Mucosa of descending colon (tissue), 3 donors: Measurements from ENCODE around the gene CA9. TPM values are rescaled to one million over a fixed set of nuclear protein-coding genes. Genes with fewer than 3 reads are reported as not detected.

Experiments used
- ATAC-seq: fragments of 200-7000 bp; cut with Tn5 transposase; one replicate; pipeline ENCODE4 v1.9.1; 2020; ENCODE audit warnings: mild to moderate bottlenecking, moderate library complexity
- DNase-seq, 3 donors: peaks; one replicate each; pipeline ENCODE4 v3.0.0-alpha.2; 2020
- H3K36me3 ChIP-seq: fragments of 200-600 bp; one replicate; pipeline ENCODE4 v1.8.0; 2021; ENCODE audit warnings: low read depth, mild to moderate bottlenecking
- H3K4me1 ChIP-seq: fragments of 200-600 bp; one replicate; pipeline ENCODE4 v1.8.0; 2021; ENCODE audit warnings: low read depth, mild to moderate bottlenecking
- H3K4me3 ChIP-seq: fragments of 200-600 bp; one replicate; pipeline ENCODE4 v1.8.0; 2021; ENCODE audit warnings: mild to moderate bottlenecking
- H3K9me3 ChIP-seq: fragments of 200-600 bp; one replicate; pipeline ENCODE4 v1.8.0; 2021; ENCODE audit warnings: mild to moderate bottlenecking
- CTCF ChIP-seq: fragments of 200-600 bp; IDR thresholded peaks from one replicate; pipeline ENCODE4 v1.8.0; 2022; ENCODE audit warnings: antibody characterized with exemption, mild to moderate bottlenecking
- intact Hi-C, 2 donors: fragments of 100-400 bp; cut with DNase I in 1 of 2; cut with micrococcal nuclease in 1 of 2; formaldehyde crosslinking; loops; one replicate each; pipeline versions ENCODE4 v1.11.0 to v1.11.1; 2022; cut with DNase I, micrococcal nuclease
- microRNA-seq: library from miRNA; unstranded; fragments of <30 nt; microRNA quantifications from one replicate; pipeline ENCODE4, GENCODE V29; 2019
- total RNA-seq, 3 donors: library from RNA; stranded (reverse); fragmentation: NEBNext Ultra II Directional in 2 of 3; extraction: Animal tissue kit (Norgen Biotek cat#: 25700) in 2 of 3; gene quantifications; one replicate each; pipeline versions ENCODE4 v1.2.1 to v1.2.4, GENCODE V29; 2021 to 2023
- donor health status: DM: no; HTN: no; CAD: no; lungs with moderate emphysema.
- donor health status: DM: no; HTN: no; CAD: no.
- donor health status: DM: no; HTN: yes; CAD: no.

Gene CA9
- total RNA-seq, 3 donors from 2014 or later, result 0.61 to 1.7 TPM; not detected in 1

DNA sequence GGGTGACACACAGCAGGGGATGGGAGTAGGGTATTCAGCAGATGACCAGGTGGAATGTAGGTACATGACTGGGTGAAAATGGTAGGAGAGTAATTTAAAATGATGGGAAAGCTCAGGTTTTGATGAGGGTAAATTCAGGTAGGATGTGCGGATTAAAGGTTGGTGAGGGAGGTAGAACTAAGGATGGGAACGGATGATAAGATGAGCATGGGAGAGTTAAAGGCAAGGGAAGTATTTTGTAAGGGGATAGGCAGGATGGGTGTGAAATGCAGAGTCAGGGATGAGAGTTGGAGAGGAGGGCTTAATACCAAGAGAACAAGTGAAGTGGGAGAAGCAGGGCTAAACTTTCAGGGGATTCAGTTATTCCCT, 56.7 kb downstream of the CA9 start:
- DNase-seq, result no peak
- Histone ChIP-seq H3K4me3 (no peak overlapping the region), H3K4me1 (peaks cover 49% of the 10 kb centered on the region), H3K9me3 (no peaks in the 10 kb centered on the region), H3K36me3 (no peaks in the 10 kb centered on the region)
- intact Hi-C loops, result loop anchor here in 1 of 2 donors (5.0 kb wide), 1 partner anchor 73 kb away; the partner anchor contains the start of genes CCDC107 and RMRP
- ATAC-seq, result no peak
- no peak for TF ChIP-seq CTCF

Small RNAs within 50 kb of the gene (microRNA-seq; reads per million reads assigned to microRNA genes)
- gene MIR6852, result not detected

Other genes with a start within 250 kb of the CA9 start
- gene RUSC2, start 183.8 kb upstream of the CA9 start, total RNA-seq, result 10 to 100 TPM in 1 of 3 donors, 1 to 10 TPM in 2; 1.6 to 60.5 (median 6.6) TPM
- gene TESK1, start 68.7 kb upstream of the CA9 start, total RNA-seq, result 10 to 100 TPM; 35.8 to 71.9 (median 41.8) TPM
- gene CD72, start 55.5 kb upstream of the CA9 start, total RNA-seq, result 1 to 10 TPM; 1.6 to 3.0 (median 1.6) TPM
- gene SIT1, start 23.0 kb upstream of the CA9 start, total RNA-seq, result 1 to 10 TPM; 1.2 to 3.3 (median 1.9) TPM
- gene RMRP, start 15.9 kb upstream of the CA9 start, total RNA-seq, result over 10,000 TPM in 2 of 3 donors, 1,000 to 10,000 TPM in 1; 9,213 to 30,268 (median 19,463) TPM
- 10 to 100 TPM; 25.2 to 55.8 (median 35.8) TPM for gene CCDC107, start 15.6 kb upstream of the CA9 start, total RNA-seq
- 10 to 100 TPM in 1 of 3 donors, 1 to 10 TPM in 2; 2.6 to 10.3 (median 6.4) TPM for gene ARHGEF39, start 8.7 kb upstream of the CA9 start, total RNA-seq
- gene TPM2, start 16.0 kb downstream of the CA9 start, total RNA-seq, result 1,000 to 10,000 TPM in 1 of 3 donors, 100 to 1,000 TPM in 1, 10 to 100 TPM in 1; 45.3 to 1,899 (median 152) TPM
- gene TLN1, start 58.3 kb downstream of the CA9 start, total RNA-seq, result 100 to 1,000 TPM; 154 to 720 (median 189) TPM
- gene CREB3, start 58.7 kb downstream of the CA9 start, total RNA-seq, result 10 to 100 TPM; 28.2 to 47.7 (median 34.3) TPM
- 100 to 1,000 TPM; 157 to 285 (median 223) TPM for gene GBA2, start 75.3 kb downstream of the CA9 start, total RNA-seq
- 10 to 100 TPM; 46.5 to 55.7 (median 55.7) TPM for gene RGP1, start 75.4 kb downstream of the CA9 start, total RNA-seq
- gene MSMP, start 80.3 kb downstream of the CA9 start, total RNA-seq, result under 1 TPM in 1 of 3 donors, not detected in 2; 0.48 TPM
- gene NPR2, start 117.7 kb downstream of the CA9 start, total RNA-seq, result 10 to 100 TPM in 2 of 3 donors, 1 to 10 TPM in 1; 8.8 to 31.8 (median 12.0) TPM
- 1 to 10 TPM in 1 of 3 donors, under 1 TPM in 2; 0.84 to 2.5 (median 0.92) TPM for gene SPAG8, start 138.3 kb downstream of the CA9 start, total RNA-seq
- gene HINT2, start 141.1 kb downstream of the CA9 start, total RNA-seq, result 10 to 100 TPM; 38.9 to 68.6 (median 54.6) TPM
- under 1 TPM in 2 of 3 donors, not detected in 1; 0.41 to 0.43 TPM for gene FAM221B, start 154.8 kb downstream of the CA9 start, total RNA-seq
- 10 to 100 TPM; 12.4 to 22.8 (median 18.9) TPM for gene TMEM8B, start 155.3 kb downstream of the CA9 start, total RNA-seq
- not detected for gene OR13J1, start 196.5 kb downstream of the CA9 start, total RNA-seq
- 100 to 1,000 TPM in 1 of 3 donors, 10 to 100 TPM in 2; 24.8 to 161 (median 82.1) TPM for gene HRCT1, start 232.3 kb downstream of the CA9 start, total RNA-seq
- 1 to 10 TPM; 2.0 to 2.9 (median 2.0) TPM for gene SPAAR, start 235.6 kb downstream of the CA9 start, total RNA-seq